Right forelimb (tissue), 1 donor: Measurements from ENCODE around the gene QARS1.

Experiments
- DNase-seq: peaks from one replicate; pipeline ENCODE4 v3.0.0-alpha.2; 2018

QARS1 gene

GRCh38 chr3:49120096-49120437 lies 15.5 kb upstream of the QARS1 start:
- no peak for DNase-seq

GRCh38 chr3:49119439-49119838 lies 14.9 kb upstream of the QARS1 start:
- DNase-seq: no peak

GRCh38 chr3:49119036-49119435 lies 14.5 kb upstream of the QARS1 start:
- no peak for DNase-seq

GRCh38 chr3:49112262-49112661 lies 7.7 kb upstream of the QARS1 start:
- DNase-seq: no peak

GRCh38 chr3:49111347-49111746 lies 6.8 kb upstream of the QARS1 start:
- no peak for DNase-seq

- DNase-seq: no peak
Measured at GRCh38 chr3:49110780-49111179, 6.2 kb upstream of the QARS1 start.

GRCh38 chr3:49108346-49108745 lies 3.8 kb upstream of the QARS1 start:
- DNase-seq: peak; percentile 28

GRCh38 chr3:49104052-49104426 lies 518 bp downstream of the QARS1 start:
- DNase-seq: no peak

GRCh38 chr3:49100046-49100615 lies 4.4 kb downstream of the QARS1 start:
- DNase-seq: no peak

- DNase-seq: no peak
Measured at GRCh38 chr3:49098910-49099630, 5.5 kb downstream of the QARS1 start.

GRCh38 chr3:49098429-49098828 lies 6.1 kb downstream of the QARS1 start:
- no peak for DNase-seq

GRCh38 chr3:49093853-49094767 lies 10.4 kb downstream of the QARS1 start, which contains the start of gene QRICH1:
Gene QRICH1 (minus strand): TSS chr3:49094071. CDS start chr3:49077017, 17,054 bp downstream.
- peak; percentile 98 for DNase-seq

GRCh38 chr3:49092938-49093852 lies 11.4 kb downstream of the QARS1 start:
- peak; percentile 91 for DNase-seq

GRCh38 chr3:49081429-49081828 lies 23.1 kb downstream of the QARS1 start:
- DNase-seq: no peak

GRCh38 chr3:49079270-49079669 lies 25.3 kb downstream of the QARS1 start:
- no peak for DNase-seq

- no peak for DNase-seq
Measured at GRCh38 chr3:49076646-49077045, 27.9 kb downstream of the QARS1 start.

- DNase-seq: no peak
Measured at GRCh38 chr3:49076116-49076515, 28.4 kb downstream of the QARS1 start.

- no peak for DNase-seq
Measured at GRCh38 chr3:49058011-49058410, 46.5 kb downstream of the QARS1 start.

GRCh38 chr3:49057268-49057667 lies 47.3 kb downstream of the QARS1 start:
- DNase-seq: no peak

- no peak for DNase-seq
Measured at GRCh38 chr3:49054344-49054862, 50.2 kb downstream of the QARS1 start.

GRCh38 chr3:49053543-49053942 lies 51.0 kb downstream of the QARS1 start:
- no peak for DNase-seq
